Neural progenitor cell (in vitro differentiated cells): ENCODE measurements around the gene PRIM2. TPM values are rescaled to one million over a fixed set of nuclear protein-coding genes. Genes with fewer than 3 reads are reported as not detected.
"Not testable (repeated sequence)": the region's sequence is repeated elsewhere in the genome, so short reads cannot be mapped to it uniquely, and the experiment has no call there.

Source experiments
- DNase-seq: peaks from one replicate; pipeline ENCODE4 v3.0.0-alpha.2; 2016; ENCODE audit warnings: low spot score
- H2AFZ ChIP-seq: fragments of 200-600 bp; sonication (generic); replicated peaks from 2 replicates; pipeline ENCODE4 v1.6.1; 2016; ENCODE audit warnings: antibody characterized with exemption
- H3F3A ChIP-seq: fragments of 200-600 bp; sonication (generic); 2 replicates; pipeline ENCODE4 v1.6.1; 2016; ENCODE audit warnings: antibody characterized with exemption, low read depth
- H3K27ac ChIP-seq: fragments of 200-600 bp; sonication (generic); 2 replicates; pipeline ENCODE4 v1.5.1; 2016; ENCODE audit warnings: mild to moderate bottlenecking
- H3K27me3 ChIP-seq: fragments of 200-600 bp; sonication (generic); 2 replicates; pipeline ENCODE4 v1.6.1; 2016; ENCODE audit warnings: mild to moderate bottlenecking, moderate library complexity
- H3K36me3 ChIP-seq: fragments of 200-600 bp; sonication (generic); 2 replicates; pipeline ENCODE4 v1.5.1; 2016
- H3K4me1 ChIP-seq: fragments of 200-600 bp; sonication (generic); 2 replicates; pipeline ENCODE4 v1.6.1; 2016; ENCODE audit warnings: mixed run types
- H3K4me2 ChIP-seq: fragments of 200-600 bp; sonication (generic); 2 replicates; pipeline ENCODE4 v1.6.1; 2016
- H3K4me3 ChIP-seq: fragments of 200-600 bp; sonication (generic); 2 replicates; pipeline ENCODE4 v1.5.1; 2016
- H3K79me2 ChIP-seq: fragments of 200-600 bp; sonication (generic); 2 replicates; pipeline ENCODE4 v1.6.1; 2016; ENCODE audit warnings: low read depth
- H3K9ac ChIP-seq: fragments of 200-600 bp; sonication (generic); 2 replicates; pipeline ENCODE4 v1.6.1; 2016
- H3K9me3 ChIP-seq: fragments of 200-600 bp; sonication (generic); 2 replicates; pipeline ENCODE4 v1.5.1; 2016; ENCODE audit warnings: low read depth
- H4K20me1 ChIP-seq: fragments of 200-600 bp; sonication (generic); 2 replicates; pipeline ENCODE4 v1.6.1; 2016; ENCODE audit warnings: low read depth
- H3K27ac Mint-ChIP-seq: 3 replicates; pipeline ENCODE4 v1.8.0; 2021; ENCODE audit warnings: mixed read lengths
- H3K27me3 Mint-ChIP-seq: 2 replicates; pipeline ENCODE4 v1.8.0; 2022; ENCODE audit warnings: low read depth, mild to moderate bottlenecking, inconsistent platforms, moderate library complexity, mixed read lengths; ENCODE audit not compliant: insufficient read depth
- H3K36me3 Mint-ChIP-seq: 3 replicates; pipeline ENCODE4 v1.8.0; 2021; ENCODE audit warnings: mixed read lengths
- H3K4me1 Mint-ChIP-seq: 3 replicates; pipeline ENCODE4 v1.8.0; 2021; ENCODE audit warnings: mixed read lengths
- H3K4me3 Mint-ChIP-seq: 3 replicates; pipeline ENCODE4 v1.8.0; 2021; ENCODE audit warnings: mild to moderate bottlenecking, moderate library complexity, mixed read lengths
- H3K9me3 Mint-ChIP-seq: 3 replicates; pipeline ENCODE4 v1.8.0; 2020; ENCODE audit warnings: mixed read lengths
- CTCF ChIP-seq: fragments of 200-600 bp; sonication (generic); IDR thresholded peaks from 2 replicates; pipeline ENCODE4 v1.5.1; 2017; ENCODE audit warnings: antibody characterized with exemption, mild to moderate bottlenecking
- EZH2 ChIP-seq: fragments of 200-600 bp; sonication (generic); IDR thresholded peaks from 2 replicates; pipeline ENCODE4 v1.6.1; 2017; ENCODE audit warnings: antibody characterized with exemption, mild to moderate bottlenecking, moderate library complexity
- EZH2phosphoT487 ChIP-seq: fragments of 200-600 bp; sonication (generic); IDR thresholded peaks from 2 replicates; pipeline ENCODE4 v1.6.1; 2017; ENCODE audit warnings: antibody characterized with exemption
- total RNA-seq: library from RNA; depleted of rRNA; stranded (reverse); fragments of >200 nt; gene quantifications from 2 replicates; pipeline ENCODE4 v1.2.3, GENCODE V29; 2015; ENCODE audit warnings: low replicate concordance

The PRIM2 gene
- total RNA-seq, 1 donor from 2014 or later = 81.0 TPM

- peaks cover 4% of the 10 kb centered on the region for H3K9me3 Mint-ChIP-seq
These were observed 11.2 kb upstream of the PRIM2 start for GRCh38 chr6:57306273-57306672.

GRCh38 chr6:57307850-57308249 is 9.6 kb upstream of the PRIM2 start:
- no peak overlapping the region for H3K4me2 ChIP-seq
- no peaks in the 10 kb centered on the region for H3K79me2 ChIP-seq
- H3K27ac ChIP-seq = no peak overlapping the region
- no peaks in the 10 kb centered on the region for H4K20me1 ChIP-seq
- H3K4me3 Mint-ChIP-seq = no peak overlapping the region
- no peak for DNase-seq
- no peaks in the 10 kb centered on the region for H3K27me3 ChIP-seq
- H3F3A ChIP-seq = no peaks in the 10 kb centered on the region
- H3K4me1 Mint-ChIP-seq = no peaks in the 10 kb centered on the region
- peaks cover 2% of the 10 kb centered on the region for H3K27me3 Mint-ChIP-seq
- H3K36me3 ChIP-seq = no peaks in the 10 kb centered on the region
- no peaks in the 10 kb centered on the region for H3K9me3 ChIP-seq
- no peak overlapping the region for H3K4me3 ChIP-seq
- H3K36me3 Mint-ChIP-seq = peaks cover 2% of the 10 kb centered on the region
- no peak overlapping the region for H2AFZ ChIP-seq
- no peak for TF ChIP-seq EZH2phosphoT487
- no peak for TF ChIP-seq CTCF
- no peak for TF ChIP-seq EZH2
- H3K27ac Mint-ChIP-seq = no peak overlapping the region
- peaks cover 7% of the 10 kb centered on the region for H3K9me3 Mint-ChIP-seq
- no peaks in the 10 kb centered on the region for H3K4me1 ChIP-seq
- H3K9ac ChIP-seq = no peak overlapping the region

More at GRCh38 chr6:57306273-57306672, 11.2 kb upstream of the PRIM2 start:
- peaks cover 2% of the 10 kb centered on the region for H3K27me3 Mint-ChIP-seq
- Histone ChIP-seq H3K4me3 (no peak overlapping the region), H2AFZ (no peak overlapping the region), H3K27me3 (no peaks in the 10 kb centered on the region), H3K4me1 (no peaks in the 10 kb centered on the region), H3K9ac (no peak overlapping the region), H4K20me1 (no peaks in the 10 kb centered on the region), H3K79me2 (no peaks in the 10 kb centered on the region), H3K27ac (no peak overlapping the region), H3K4me2 (no peak overlapping the region), H3K36me3 (no peaks in the 10 kb centered on the region), H3F3A (no peaks in the 10 kb centered on the region), H3K9me3 (no peaks in the 10 kb centered on the region)
- no peak overlapping the region for H3K4me3 Mint-ChIP-seq
- H3K36me3 Mint-ChIP-seq = peaks cover 2% of the 10 kb centered on the region
- no peak overlapping the region for H3K27ac Mint-ChIP-seq
- no peak for DNase-seq
- TF ChIP-seq EZH2phosphoT487 (no peak), CTCF (no peak), EZH2 (no peak)
- H3K4me1 Mint-ChIP-seq = no peaks in the 10 kb centered on the region

GRCh38 chr6:57308755-57309154 is 8.7 kb upstream of the PRIM2 start:
- H3K27ac ChIP-seq, H3K4me1 ChIP-seq, H3K4me3 ChIP-seq, H3K27me3 ChIP-seq, H3K9me3 ChIP-seq, H3F3A ChIP-seq, H3K27me3 Mint-ChIP-seq, H3K27ac Mint-ChIP-seq, H4K20me1 ChIP-seq, H3K4me3 Mint-ChIP-seq, H3K79me2 ChIP-seq, DNase-seq, H3K36me3 ChIP-seq, H2AFZ ChIP-seq, H3K9ac ChIP-seq, H3K4me1 Mint-ChIP-seq, H3K36me3 Mint-ChIP-seq, H3K9me3 Mint-ChIP-seq, H3K4me2 ChIP-seq: not testable (repeated sequence)

GRCh38 chr6:57310095-57310816 is 7.2 kb upstream of the PRIM2 start:
- not testable (repeated sequence) for H3K36me3 ChIP-seq, H3K4me1 Mint-ChIP-seq, H3K79me2 ChIP-seq, H3K27me3 ChIP-seq, H3K27ac ChIP-seq, H3K27ac Mint-ChIP-seq, H3K4me3 Mint-ChIP-seq, H3K9ac ChIP-seq, H3K9me3 ChIP-seq, H3K4me3 ChIP-seq, H3K4me2 ChIP-seq, H4K20me1 ChIP-seq, H3K36me3 Mint-ChIP-seq, H3K9me3 Mint-ChIP-seq, H2AFZ ChIP-seq, H3F3A ChIP-seq, DNase-seq, H3K27me3 Mint-ChIP-seq, H3K4me1 ChIP-seq
